ENCODE data around the gene CLIP2. TPM values are rescaled to one million over a fixed set of nuclear protein-coding genes. Genes with fewer than 3 reads are reported as not detected.
"Not testable (repeated sequence)": the region's sequence is repeated elsewhere in the genome, so short reads cannot be mapped to it uniquely, and the experiment has no call there.

The CLIP2 gene
- total RNA-seq, 1 experiment from 2014 or later: 30.1 TPM

DNA sequence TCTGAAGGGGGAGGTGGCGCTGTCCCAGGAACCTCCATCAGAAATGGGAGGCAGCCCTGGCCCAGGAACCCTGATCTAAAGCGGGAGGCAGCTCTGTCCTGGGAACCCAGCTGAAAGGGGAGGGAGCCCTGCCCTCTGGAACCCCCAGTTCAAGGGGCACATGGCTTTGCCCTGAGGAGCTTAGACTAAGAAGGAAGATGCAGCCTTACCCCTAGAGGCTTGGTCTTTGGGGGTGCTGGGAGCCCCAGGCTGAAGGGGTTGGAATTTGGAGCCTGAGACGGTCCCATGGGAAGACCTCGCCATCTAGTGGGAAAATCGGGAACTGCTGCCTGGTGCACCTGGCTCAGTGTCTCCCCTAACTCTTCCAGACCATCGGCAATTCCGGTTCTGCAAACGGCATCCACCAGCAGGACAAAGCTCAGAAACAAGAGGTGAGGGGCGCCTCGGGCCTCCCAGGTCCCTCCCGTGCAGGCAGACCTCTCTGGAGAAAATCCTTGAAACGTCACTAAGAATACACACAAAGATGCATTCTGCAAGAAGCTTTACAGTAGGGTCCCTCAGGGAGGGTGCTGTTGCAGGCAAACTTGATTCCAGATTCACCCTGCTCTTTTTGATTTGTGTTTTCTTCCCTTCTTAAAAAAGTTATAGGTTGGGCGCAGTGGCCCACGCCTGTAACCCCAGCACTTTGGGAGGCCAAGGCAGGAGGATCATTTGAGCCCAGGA is 112.1 kb downstream of the CLIP2 start:
- peak; percentile 93 for DNase-seq
- H3K27me3 ChIP-seq (ENCODE audit: control insufficient read depth, insufficient read depth, low read length): no peaks in the 10 kb centered on the region
- H3K36me3 ChIP-seq (replicated peaks; ENCODE audit: control insufficient read depth, insufficient read depth, low read length): peaks cover 22% of the 10 kb centered on the region
- no peak overlapping the region for H3K4me3 ChIP-seq (ENCODE audit: insufficient read depth, low read depth, low read length)

DNA sequence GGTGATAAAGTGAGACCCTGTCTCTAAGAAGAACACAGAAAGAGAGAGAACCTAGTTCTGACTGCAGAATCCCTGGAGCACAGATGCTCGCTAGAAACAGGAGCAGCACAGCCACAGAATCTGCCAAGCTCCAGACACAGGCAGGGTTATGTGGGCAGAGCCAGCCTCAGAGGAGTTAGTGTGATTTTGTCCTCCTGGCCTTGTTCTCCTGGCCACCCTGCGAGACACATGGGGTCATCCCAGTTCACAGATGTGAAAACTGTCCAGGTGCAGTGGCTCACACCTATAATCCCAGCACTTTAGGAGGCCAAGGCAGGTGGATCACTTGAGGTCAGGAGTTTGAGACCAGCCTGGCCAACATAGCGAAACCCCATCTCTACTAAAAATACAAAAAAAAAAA is 113.5 kb downstream of the CLIP2 start:
- not testable (repeated sequence) for DNase-seq; H3K27me3 ChIP-seq (ENCODE audit: control insufficient read depth, insufficient read depth, low read length); H3K4me3 ChIP-seq (ENCODE audit: insufficient read depth, low read depth, low read length)
- H3K36me3 ChIP-seq (replicated peaks; ENCODE audit: control insufficient read depth, insufficient read depth, low read length): peaks cover 13% of the 10 kb centered on the region

DNA sequence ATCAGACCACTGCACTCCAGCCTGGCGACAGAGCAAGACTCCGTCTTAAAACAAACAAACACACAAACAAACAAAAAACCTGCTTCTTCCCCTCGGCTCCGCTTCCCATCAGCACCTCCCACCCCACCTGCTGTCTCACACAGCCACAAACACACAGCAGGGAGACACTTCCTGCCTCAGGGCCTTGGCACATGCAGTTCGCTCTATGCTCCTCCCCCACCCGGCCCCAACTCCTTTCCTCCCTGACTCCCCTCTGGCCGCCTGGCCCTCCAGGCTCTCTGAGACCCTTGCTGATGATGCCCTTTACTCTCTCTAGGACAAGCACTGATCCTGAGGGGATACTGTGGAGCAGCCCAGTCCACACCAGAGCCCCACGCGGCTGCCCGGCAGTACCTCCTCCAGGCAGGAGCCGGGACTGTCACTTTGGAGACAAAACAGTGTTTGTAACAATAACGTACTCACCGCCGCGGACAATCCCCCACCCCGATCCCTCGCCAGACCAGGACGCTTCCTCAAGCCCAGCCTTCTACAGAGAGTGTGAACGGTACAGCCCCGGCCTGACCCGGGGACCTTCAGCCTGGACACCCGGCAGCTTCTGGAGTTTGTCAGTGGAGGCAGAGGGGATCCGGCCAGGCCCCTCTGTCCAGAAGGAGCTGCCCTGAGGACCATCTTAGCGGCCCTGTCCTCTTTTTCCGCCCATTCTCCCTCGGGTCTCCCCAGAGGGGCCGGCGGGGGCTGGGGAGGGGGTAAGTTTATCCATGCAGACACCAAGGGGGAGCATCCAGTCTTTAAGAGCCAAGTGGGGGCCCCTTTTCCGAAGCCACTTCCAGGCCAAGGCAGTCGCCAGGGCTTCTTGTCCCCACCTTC is 114.5 kb downstream of the CLIP2 start:
- DNase-seq: peak; percentile 53
- no peaks in the 10 kb centered on the region for H3K27me3 ChIP-seq (ENCODE audit: control insufficient read depth, insufficient read depth, low read length)
- H3K36me3 ChIP-seq (replicated peaks; ENCODE audit: control insufficient read depth, insufficient read depth, low read length): peaks cover 11% of the 10 kb centered on the region
- no peak overlapping the region for H3K4me3 ChIP-seq (ENCODE audit: insufficient read depth, low read depth, low read length)

DNA sequence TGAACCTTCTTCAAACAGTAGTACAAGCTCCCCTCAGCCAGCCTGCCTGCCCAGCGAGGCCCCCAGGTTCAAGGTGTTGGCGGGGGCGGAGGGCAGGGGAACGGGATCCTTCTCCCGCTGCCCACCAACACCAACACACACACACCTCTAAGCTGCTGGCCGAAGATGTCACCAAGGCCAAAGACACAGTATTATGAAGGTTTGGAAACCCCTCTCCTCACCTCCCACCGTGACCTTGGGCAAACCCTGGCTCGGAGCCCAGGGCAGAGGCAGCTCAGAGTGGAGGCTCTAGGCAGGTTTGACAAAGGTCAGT is 115.1 kb downstream of the CLIP2 start:
- peak; percentile 35 for DNase-seq
- peaks cover 10% of the 10 kb centered on the region for H3K36me3 ChIP-seq (replicated peaks; ENCODE audit: control insufficient read depth, insufficient read depth, low read length)
- H3K27me3 ChIP-seq (ENCODE audit: control insufficient read depth, insufficient read depth, low read length): no peaks in the 10 kb centered on the region
- no peak overlapping the region for H3K4me3 ChIP-seq (ENCODE audit: insufficient read depth, low read depth, low read length)

DNA sequence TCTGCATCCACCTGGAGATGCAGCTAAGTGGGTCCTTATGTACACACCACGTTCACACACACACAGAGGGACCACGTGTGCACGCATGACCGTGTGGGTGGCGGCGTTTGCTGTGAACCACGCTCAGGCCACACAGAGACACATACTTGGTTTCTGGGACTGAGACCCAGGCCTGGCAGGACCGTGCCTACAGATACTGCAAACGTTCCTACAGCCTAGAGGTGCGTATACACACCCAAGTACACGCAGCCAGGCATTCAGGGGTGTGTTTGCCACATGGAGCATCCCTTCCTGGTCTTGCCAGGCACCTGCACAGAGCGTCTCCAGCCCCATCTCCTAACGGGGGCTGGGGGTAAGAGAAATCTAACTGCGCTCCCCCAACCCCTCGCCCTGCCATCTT is 115.5 kb downstream of the CLIP2 start:
- no peaks in the 10 kb centered on the region for H3K27me3 ChIP-seq (ENCODE audit: control insufficient read depth, insufficient read depth, low read length)

DNA sequence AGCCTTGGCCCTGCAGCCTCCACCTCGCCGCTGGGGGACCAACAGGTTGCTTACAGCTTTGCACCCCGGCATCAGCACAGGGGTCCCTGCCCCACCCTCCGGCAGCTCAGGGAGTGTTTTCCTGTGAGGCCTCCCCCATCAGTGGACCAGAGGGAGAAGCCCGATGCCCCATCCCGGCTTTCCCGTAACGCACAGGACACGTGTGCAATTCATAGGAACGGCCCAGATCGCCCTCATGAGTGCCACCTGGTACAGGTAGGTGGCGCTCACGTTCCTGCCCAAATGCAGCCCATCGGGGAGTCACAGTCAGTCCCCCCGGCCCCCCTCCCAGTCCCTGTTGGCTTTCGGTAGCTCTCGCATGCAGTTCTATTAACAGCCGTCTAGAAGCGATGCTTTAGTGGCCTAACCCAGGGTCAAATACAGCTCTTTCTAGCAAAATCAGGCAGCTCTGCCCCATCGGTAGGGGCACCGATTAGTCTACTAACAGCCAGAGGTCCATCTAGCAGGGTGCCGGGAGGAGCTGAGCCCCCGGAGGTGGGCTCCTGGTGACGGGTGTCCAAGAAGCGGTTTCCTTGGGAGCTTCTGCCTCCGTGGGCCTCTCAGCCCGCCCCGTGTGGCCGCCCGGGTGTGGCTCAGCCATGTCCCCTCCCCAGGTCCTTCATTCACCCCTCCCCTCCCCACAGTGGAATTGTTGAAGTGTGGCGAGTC is 116.1 kb downstream of the CLIP2 start:
- H3K27me3 ChIP-seq (ENCODE audit: control insufficient read depth, insufficient read depth, low read length): no peaks in the 10 kb centered on the region
- H3K4me3 ChIP-seq (ENCODE audit: insufficient read depth, low read depth, low read length): no peak overlapping the region
- peaks cover 8% of the 10 kb centered on the region for H3K36me3 ChIP-seq (replicated peaks; ENCODE audit: control insufficient read depth, insufficient read depth, low read length)
- peak; percentile 98 for DNase-seq

More for the DNA sequence above, 115.5 kb downstream of the CLIP2 start:
- Histone ChIP-seq H3K4me3 (ENCODE audit: insufficient read depth, low read depth, low read length) (no peak overlapping the region), H3K36me3 (replicated peaks; ENCODE audit: control insufficient read depth, insufficient read depth, low read length) (peaks cover 10% of the 10 kb centered on the region)
- DNase-seq: no peak

DNA sequence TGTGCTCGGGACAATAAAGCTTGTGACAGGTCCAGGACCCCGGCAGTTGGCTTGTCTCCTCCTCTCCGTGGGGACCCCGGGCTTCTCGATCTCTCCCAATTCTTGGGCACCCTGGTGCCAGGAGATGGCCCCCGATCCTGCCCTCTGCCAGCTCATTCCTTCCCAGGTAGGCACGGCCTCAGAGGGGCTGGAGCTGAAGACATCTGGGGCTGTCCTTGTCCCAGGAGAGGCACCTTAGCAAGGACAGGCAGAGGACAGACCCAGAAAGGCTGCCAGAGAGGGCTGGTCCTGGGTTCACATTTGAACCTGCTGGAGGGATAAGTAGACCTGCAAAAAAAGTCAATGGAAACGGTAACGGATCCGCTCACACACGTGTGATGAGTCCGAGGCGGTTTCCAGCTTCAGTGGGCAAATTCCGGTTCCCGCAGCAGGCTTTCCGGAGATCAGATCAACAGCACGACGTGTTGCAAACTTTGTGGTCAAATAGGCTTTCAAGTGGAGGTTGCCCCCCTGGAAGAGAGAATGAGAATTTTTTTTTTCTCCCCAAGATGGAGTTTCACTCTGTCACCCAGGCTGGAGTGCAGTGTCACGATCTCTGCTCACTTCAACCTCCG is 116.8 kb downstream of the CLIP2 start:
- DNase-seq: no peak
- no peak overlapping the region for H3K4me3 ChIP-seq (ENCODE audit: insufficient read depth, low read depth, low read length)

DNA sequence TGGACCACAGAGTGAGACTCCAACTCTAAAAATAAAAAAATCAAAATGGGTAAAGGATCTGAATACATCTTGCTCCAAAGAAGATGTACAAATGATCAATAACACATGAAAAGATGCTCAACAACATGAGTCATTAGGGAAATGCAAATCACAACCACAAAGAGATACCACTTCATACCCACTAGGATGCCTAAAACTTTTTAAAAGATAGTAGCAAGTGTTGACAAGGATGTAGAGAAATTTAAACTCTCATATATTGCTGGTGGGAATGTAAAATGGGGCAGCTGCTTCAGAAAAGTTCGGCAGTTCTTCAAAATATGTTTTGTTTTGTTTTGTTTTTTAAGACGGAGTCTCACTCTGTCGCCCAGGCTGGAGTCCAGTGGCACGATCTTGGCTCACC is 118.8 kb downstream of the CLIP2 start:
- H3K4me3 ChIP-seq (ENCODE audit: insufficient read depth, low read depth, low read length): no peak overlapping the region
- no peak for DNase-seq
- H3K27me3 ChIP-seq (ENCODE audit: control insufficient read depth, insufficient read depth, low read length): no peaks in the 10 kb centered on the region
- H3K36me3 ChIP-seq (replicated peaks; ENCODE audit: control insufficient read depth, insufficient read depth, low read length): peaks cover 3% of the 10 kb centered on the region

More for the DNA sequence above, 116.8 kb downstream of the CLIP2 start:
- Histone ChIP-seq H3K36me3 (replicated peaks; ENCODE audit: control insufficient read depth, insufficient read depth, low read length) (peaks cover 8% of the 10 kb centered on the region), H3K27me3 (ENCODE audit: control insufficient read depth, insufficient read depth, low read length) (no peaks in the 10 kb centered on the region)

DNA sequence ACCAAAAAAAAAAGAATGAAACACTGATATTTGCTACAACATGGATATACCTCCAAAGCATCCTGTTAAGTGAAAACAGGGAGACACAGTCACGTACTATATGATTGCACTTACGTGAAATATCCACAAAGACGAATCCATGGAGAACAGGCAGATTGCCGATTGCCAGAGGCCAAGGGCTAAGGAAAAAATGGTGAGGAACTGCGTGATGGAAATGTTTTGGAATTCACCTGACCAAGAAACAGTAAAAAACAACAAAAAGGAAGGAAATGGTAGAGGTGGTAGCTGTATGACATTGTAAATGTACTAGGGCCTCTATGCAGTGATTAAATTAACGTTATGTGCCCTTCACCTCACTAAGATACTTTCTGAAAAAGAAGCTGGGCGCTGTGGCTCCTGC is 120.4 kb downstream of the CLIP2 start:
- Histone ChIP-seq H3K4me3 (ENCODE audit: insufficient read depth, low read depth, low read length) (no peak overlapping the region), H3K27me3 (ENCODE audit: control insufficient read depth, insufficient read depth, low read length) (no peaks in the 10 kb centered on the region), H3K36me3 (replicated peaks; ENCODE audit: control insufficient read depth, insufficient read depth, low read length) (no peaks in the 10 kb centered on the region; the same call in 1 of the 2 replicates)
- no peak for DNase-seq

DNA sequence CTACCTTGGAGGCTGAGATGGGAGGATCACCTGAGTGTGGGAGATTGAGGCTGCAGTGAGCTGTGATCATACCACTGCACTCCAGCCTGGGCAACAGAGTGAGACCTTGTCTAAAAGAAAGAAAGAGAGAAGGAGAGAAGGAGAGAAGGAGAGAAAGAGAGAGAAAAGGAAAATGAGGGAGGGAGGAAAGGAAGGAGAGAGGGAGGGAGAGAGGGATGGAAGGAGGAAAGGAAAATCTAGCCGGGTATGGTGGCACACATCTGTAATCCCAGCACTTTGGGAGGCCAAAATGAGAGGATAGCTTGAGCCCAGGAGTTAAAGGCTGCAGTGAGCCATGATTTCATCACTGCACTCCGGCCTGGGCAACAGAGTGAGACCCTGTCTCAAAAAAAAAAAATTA is 121.6 kb downstream of the CLIP2 start:
- DNase-seq: no peak
- no peaks in the 10 kb centered on the region for H3K36me3 ChIP-seq (replicated peaks; ENCODE audit: control insufficient read depth, insufficient read depth, low read length)
- no peaks in the 10 kb centered on the region for H3K27me3 ChIP-seq (ENCODE audit: control insufficient read depth, insufficient read depth, low read length)
- no peak overlapping the region for H3K4me3 ChIP-seq (ENCODE audit: insufficient read depth, low read depth, low read length)

DNA sequence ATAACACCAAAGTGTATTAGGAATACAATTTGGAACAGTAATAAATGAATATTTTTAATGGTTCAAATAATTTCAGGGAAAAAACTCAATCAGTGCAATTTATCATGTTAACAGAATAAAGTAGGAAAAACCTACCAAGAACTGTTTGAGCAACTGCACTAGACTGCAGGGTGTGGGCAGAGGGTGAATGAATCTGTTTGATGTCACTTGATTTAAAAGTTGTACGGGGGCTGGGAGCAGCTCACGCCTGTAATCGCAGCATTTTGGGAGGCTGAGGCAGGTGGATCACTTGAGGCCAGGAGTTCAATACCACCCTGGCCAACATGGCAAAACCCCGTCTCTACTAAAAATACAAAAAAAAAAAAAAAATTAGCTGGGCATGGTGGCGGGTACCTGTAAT is 122.4 kb downstream of the CLIP2 start:
- not testable (repeated sequence) for H3K36me3 ChIP-seq (replicated peaks; ENCODE audit: control insufficient read depth, insufficient read depth, low read length); DNase-seq

DNA sequence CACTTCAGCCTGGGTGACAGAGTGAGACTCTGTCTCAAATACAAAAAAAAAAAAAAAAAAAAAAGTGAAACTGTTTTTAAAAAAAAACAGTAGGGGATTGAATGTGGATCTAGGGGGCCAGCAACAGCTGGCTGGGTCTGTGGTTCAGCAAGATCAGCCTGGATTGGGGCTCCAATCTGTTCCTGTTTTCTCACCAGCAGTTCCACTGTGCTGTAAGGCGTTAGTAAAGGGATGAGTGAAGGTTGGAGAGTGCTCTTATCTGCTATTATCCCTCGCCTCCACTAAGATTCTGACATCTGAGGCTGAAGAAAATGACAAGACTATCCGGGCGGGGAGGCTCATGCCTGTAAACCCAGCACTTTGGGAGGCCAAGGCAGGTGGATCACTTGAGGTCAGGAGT is 122.8 kb downstream of the CLIP2 start:
- no peaks in the 10 kb centered on the region for H3K27me3 ChIP-seq (ENCODE audit: control insufficient read depth, insufficient read depth, low read length)
- peak; percentile 8 for DNase-seq
- no peak overlapping the region for H3K4me3 ChIP-seq (ENCODE audit: insufficient read depth, low read depth, low read length)
- no peaks in the 10 kb centered on the region for H3K36me3 ChIP-seq (replicated peaks; ENCODE audit: control insufficient read depth, insufficient read depth, low read length)

More for the DNA sequence above, 122.4 kb downstream of the CLIP2 start:
- not testable (repeated sequence) for H3K4me3 ChIP-seq (ENCODE audit: insufficient read depth, low read depth, low read length); H3K27me3 ChIP-seq (ENCODE audit: control insufficient read depth, insufficient read depth, low read length)

DNA sequence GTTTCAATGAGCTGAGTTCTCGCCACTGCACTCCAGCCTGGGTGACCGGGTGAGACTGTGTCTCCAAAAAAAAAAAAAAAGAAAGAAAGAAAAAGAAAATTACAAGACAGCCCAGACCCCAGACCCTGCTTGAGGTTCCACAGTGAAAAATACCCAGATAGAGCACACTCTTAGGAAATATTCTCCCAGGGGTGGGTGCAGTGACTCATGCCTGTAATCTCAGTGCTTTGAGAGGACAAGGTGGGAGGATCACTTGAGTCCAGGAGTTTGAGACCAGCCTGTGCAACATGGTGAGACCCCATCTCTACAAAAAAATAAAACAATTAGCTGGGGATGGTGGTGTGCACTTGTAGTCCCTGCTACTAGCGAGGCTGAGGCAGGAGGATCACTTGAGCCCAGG is 123.4 kb downstream of the CLIP2 start:
- no peaks in the 10 kb centered on the region for H3K27me3 ChIP-seq (ENCODE audit: control insufficient read depth, insufficient read depth, low read length)
- no peak overlapping the region for H3K4me3 ChIP-seq (ENCODE audit: insufficient read depth, low read depth, low read length)
- H3K36me3 ChIP-seq (replicated peaks; ENCODE audit: control insufficient read depth, insufficient read depth, low read length): no peaks in the 10 kb centered on the region
- DNase-seq: peak; percentile 2

DNA sequence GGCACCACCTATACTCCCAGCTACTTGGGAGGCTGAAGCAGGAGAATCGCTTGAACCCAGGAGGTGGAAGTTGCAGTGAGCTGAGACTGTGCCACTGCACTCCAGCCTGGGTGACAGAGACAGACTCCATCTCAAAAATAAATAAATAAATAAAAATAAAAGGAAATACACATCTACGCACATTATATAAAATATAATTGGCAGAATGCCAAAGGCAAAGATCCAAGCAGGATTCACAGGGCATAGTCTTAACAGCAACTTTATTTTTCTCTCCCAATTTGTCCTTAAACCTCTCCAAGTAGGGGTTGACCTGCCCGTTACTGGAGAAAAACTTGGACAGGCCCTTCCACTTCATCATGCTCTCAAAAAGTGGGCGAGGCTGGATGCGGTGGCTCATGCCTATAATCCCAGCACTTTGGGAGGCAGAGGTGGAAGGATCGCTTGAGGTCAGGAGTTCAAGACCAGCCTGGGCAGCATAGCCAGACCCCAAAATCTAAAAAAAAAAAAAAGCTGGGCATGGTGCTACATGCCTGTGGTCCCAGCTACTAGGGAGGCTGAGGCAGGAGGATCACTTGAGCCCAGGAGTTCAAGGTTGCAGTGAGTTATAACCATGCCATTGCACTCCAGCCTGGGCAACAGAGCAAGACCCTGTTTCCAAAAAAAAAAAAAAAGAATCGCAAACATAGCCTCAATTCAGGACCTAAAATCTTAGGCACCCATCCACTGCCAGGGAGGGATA is 125.6 kb downstream of the CLIP2 start:
- H3K27me3 ChIP-seq (ENCODE audit: control insufficient read depth, insufficient read depth, low read length); DNase-seq; H3K4me3 ChIP-seq (ENCODE audit: insufficient read depth, low read depth, low read length); H3K36me3 ChIP-seq (replicated peaks; ENCODE audit: control insufficient read depth, insufficient read depth, low read length): not testable (repeated sequence)

Data from H7 (cell line).